ENCODE results near the gene PAX5.

- no peak for TF ChIP-seq EZH2 (IDR thresholded peaks at IDR 0.05; ENCODE audit: insufficient read depth, poor library complexity, severe bottlenecking)
- no peak for TF ChIP-seq EZH2phosphoT487 (IDR thresholded peaks at IDR 0.05; ENCODE audit: insufficient read depth, low read depth)
Measured at GRCh38 chr9:36937346-36937745, 96.7 kb downstream of the PAX5 start.
